T47D (cell line): ENCODE data around the gene FGF23.

Experiments used
- DNase-seq, 2 experiments: peaks; one replicate each; pipeline versions ENCODE4 v3.0.0 to v3.0.0-alpha.2; 2011 to 2012; ENCODE audit warnings: low read depth in 1 of 2, low spot score in 1 of 2
- JUND ChIP-seq: IDR thresholded peaks from 2 replicates; pipeline ENCODE4 v1.6.1; 2012; ENCODE audit warnings: low read depth
- in situ Hi-C: cut with HindIII; loops from 2 replicates; pipeline ENCODE4 v1.10.0; 2016; ENCODE audit warnings: low sequenced_read_pairs, low pct_unique_long_range_greater_than_20kb

Gene FGF23

GRCh38 chr12:4402996-4403395, 23.5 kb upstream of the FGF23 start:
- TF ChIP-seq JUND: no peak
- DNase-seq: no peak
- in situ Hi-C loops: no loop called here

DNA sequence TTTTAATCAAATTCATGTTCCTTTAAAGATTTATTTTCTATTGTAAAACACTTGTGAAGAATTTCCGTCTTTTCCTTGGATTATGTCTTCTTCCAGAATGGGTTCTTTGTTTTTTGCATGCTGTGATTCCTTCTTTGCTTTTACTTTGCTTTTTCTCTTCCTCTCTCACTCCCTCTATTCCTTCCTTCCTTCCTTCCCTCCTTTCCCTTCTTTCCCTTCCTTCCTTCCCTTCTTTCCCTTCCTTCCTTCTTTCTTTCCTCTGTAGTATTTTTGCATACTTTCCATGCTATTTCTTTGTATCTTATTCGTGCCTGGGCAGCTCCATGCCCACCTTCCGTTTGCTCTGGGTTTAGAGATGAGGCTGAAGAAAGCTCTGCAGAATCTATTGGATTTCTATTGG, 21.6 kb upstream of the FGF23 start:
- no peak for DNase-seq
- in situ Hi-C loops: no loop called here
- no peak for TF ChIP-seq JUND

DNA sequence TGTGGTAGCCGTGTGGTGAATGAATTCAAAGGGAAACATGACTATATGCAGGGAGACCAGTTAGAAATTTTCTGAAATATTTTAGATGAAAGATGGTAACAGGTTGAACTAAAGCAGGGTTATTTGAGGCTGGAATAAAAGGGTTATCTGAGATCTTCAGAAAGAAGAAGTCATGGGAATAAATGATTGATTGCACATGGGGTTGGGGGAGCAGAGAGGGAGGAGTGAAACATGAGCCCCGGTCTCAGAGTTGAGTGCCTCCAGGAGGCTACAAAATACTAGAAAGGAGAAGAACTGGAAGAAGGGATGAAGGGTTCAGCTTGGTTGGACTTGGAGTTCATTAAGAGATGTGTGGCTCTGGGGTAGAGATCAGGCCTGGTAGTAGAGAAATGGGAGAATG, 16.3 kb upstream of the FGF23 start:
- in situ Hi-C loops: no loop called here

GRCh38 chr12:4393211-4393610, 13.7 kb upstream of the FGF23 start:
- TF ChIP-seq JUND: no peak
- no peak for DNase-seq
- in situ Hi-C loops: no loop called here

More for the DNA sequence above, 16.3 kb upstream of the FGF23 start:
- TF ChIP-seq JUND: no peak
- no peak for DNase-seq

DNA sequence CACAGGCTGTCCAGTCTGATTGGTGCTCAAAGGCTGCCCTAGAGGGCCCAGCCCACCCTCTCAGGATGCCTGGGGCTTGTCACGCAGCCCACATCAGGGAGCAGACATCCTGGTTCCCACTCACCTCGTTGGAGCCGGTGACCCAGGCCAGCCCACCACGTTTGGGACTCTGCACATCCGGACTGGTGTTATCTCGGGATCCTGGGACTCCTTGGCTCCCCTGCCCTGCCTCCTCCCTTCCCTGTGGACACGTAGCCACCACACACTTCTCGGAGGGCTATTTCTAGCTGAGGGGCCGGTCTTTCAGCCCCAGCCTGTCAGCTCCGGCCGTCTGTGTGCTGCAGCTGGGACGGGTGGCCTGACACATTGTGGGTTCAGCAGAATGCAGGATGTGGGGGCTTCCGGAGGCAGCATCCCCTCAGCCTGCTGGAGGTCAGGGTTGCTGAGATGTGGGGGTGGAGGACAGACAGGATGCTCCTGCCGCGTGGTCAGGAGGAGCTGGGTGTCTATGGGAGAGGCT, 12.8 kb upstream of the FGF23 start:
- in situ Hi-C loops: no loop called here
- no peak for TF ChIP-seq JUND
- DNase-seq: no peak

- in situ Hi-C loops: no loop called here
- TF ChIP-seq JUND: no peak
- DNase-seq: no peak
Observed at GRCh38 chr12:4388662-4389061, 9.2 kb upstream of the FGF23 start.

- TF ChIP-seq JUND: no peak
- no peak for DNase-seq
- in situ Hi-C loops: no loop called here
Observed at GRCh38 chr12:4388032-4388431, 8.5 kb upstream of the FGF23 start.

GRCh38 chr12:4387607-4388006, 8.1 kb upstream of the FGF23 start:
- no peak for DNase-seq
- no peak for TF ChIP-seq JUND
- in situ Hi-C loops: no loop called here

GRCh38 chr12:4386801-4387200, 7.3 kb upstream of the FGF23 start:
- in situ Hi-C loops: no loop called here

DNA sequence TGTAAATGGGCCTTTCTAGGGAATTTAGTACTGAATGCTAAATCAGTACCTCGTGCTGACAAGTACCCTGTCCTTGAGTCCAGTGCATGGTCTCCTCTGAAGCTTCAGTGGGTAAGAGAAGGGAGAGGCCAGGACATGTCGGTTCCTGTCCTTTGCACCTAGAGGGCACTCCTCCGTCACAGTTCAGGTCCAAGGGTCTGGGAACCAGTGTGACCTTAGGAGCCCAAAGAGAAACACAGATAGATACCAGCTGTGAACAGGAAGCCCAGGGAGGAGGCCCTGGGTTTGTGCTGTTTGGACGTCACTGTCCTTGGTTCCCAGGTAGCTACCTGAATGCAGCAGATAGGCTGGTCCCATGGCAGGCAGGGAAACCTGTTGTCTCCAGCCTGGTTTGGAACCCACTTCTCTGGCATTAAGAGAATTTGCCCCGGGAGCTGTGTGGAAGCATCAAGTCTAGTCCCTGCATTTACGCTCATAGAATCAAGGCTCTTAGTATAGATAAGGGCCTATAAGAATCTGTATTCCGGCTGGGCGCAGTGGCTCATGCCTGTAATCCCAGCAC, 3.9 kb upstream of the FGF23 start:
- no peak for TF ChIP-seq JUND
- no peak for DNase-seq
- in situ Hi-C loops: no loop called here

More at GRCh38 chr12:4386801-4387200, 7.3 kb upstream of the FGF23 start:
- no peak for DNase-seq
- TF ChIP-seq JUND: no peak

DNA sequence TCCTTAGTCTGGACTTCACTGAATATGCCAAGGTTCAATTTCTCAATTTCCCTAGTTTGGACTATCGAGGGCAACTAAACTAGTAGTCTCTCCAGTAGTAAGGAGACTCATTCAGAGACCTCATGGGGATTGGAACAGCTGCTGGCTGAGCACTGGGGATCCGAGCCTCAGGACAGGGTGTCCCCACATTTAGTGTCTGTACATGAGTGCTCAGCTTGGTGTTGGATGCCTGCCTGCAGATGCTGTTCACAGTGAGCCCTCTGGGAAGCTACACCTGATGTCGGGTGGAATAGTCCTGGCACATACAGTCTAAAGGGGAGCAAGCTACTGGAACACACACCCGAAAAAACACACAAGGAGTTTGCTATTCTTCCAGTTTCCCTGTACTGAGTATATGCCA, 820 bp upstream of the FGF23 start:
- in situ Hi-C loops: no loop called here
- DNase-seq: no peak
- TF ChIP-seq JUND: no peak

GRCh38 chr12:4378772-4379171, 740 bp downstream of the FGF23 start:
- no peak for TF ChIP-seq JUND
- DNase-seq: no peak

GRCh38 chr12:4375449-4375848, 4.1 kb downstream of the FGF23 start:
- in situ Hi-C loops: no loop called here

More at GRCh38 chr12:4378772-4379171, 740 bp downstream of the FGF23 start:
- in situ Hi-C loops: no loop called here

GRCh38 chr12:4372653-4373052, 6.9 kb downstream of the FGF23 start:
- DNase-seq: no peak
- TF ChIP-seq JUND: no peak
- in situ Hi-C loops: no loop called here

More at GRCh38 chr12:4375449-4375848, 4.1 kb downstream of the FGF23 start:
- no peak for TF ChIP-seq JUND
- no peak for DNase-seq
